MM.1S (cell line): ENCODE data around the gene SPATA13.

Experiments used
- DNase-seq: peaks from one replicate; pipeline ENCODE4 v3.0.0-alpha.2; 2015
- H2AFZ ChIP-seq: fragments of 300-600 bp; sonication (generic); 2 replicates; pipeline ENCODE4 v1.6.0; 2016; ENCODE audit warnings: antibody characterized with exemption, low read length
- H3F3A ChIP-seq: fragments of 300-600 bp; sonication (generic); 2 replicates; pipeline ENCODE4 v1.6.1; 2016; ENCODE audit warnings: mild to moderate bottlenecking, antibody characterized with exemption, low read length, moderate library complexity, mixed read lengths; ENCODE audit not compliant: insufficient read depth
- H3K27ac ChIP-seq: fragments of 300-600 bp; sonication (generic); 2 replicates; pipeline ENCODE4 v1.5.1; 2016; ENCODE audit warnings: mild to moderate bottlenecking, low read length
- H3K27me3 ChIP-seq: fragments of 300-600 bp; sonication (generic); replicated peaks from 2 replicates; pipeline ENCODE4 v1.6.0; 2016; ENCODE audit warnings: low read length; ENCODE audit not compliant: insufficient read depth
- H3K36me3 ChIP-seq: fragments of 300-600 bp; sonication (generic); replicated peaks from 2 replicates; pipeline ENCODE4 v1.6.1; 2016; ENCODE audit warnings: mild to moderate bottlenecking, low read length, mixed read lengths; ENCODE audit not compliant: insufficient read depth
- H3K4me1 ChIP-seq: fragments of 300-600 bp; sonication (generic); 2 replicates; pipeline ENCODE4 v1.6.1; 2016; ENCODE audit warnings: low read length, mixed read lengths
- H3K4me2 ChIP-seq: fragments of 300-600 bp; sonication (generic); 2 replicates; pipeline ENCODE4 v1.6.0; 2016; ENCODE audit warnings: low read depth, low read length
- H3K4me3 ChIP-seq: fragments of 300-600 bp; sonication (generic); 2 replicates; pipeline ENCODE4 v1.5.1; 2016; ENCODE audit warnings: low read length, mixed read lengths
- H3K79me2 ChIP-seq: fragments of 300-600 bp; sonication (generic); 2 replicates; pipeline ENCODE4 v1.6.1; 2016; ENCODE audit warnings: mixed run types, low read length, mixed read lengths
- H3K9ac ChIP-seq: fragments of 300-600 bp; sonication (generic); 2 replicates; pipeline ENCODE4 v1.6.1; 2016; ENCODE audit warnings: low read length, mixed read lengths
- H3K9me2 ChIP-seq: fragments of 300-600 bp; sonication (generic); replicated peaks from 2 replicates; pipeline ENCODE4 v1.6.1; 2016; ENCODE audit warnings: mild to moderate bottlenecking, low read length, mixed read lengths; ENCODE audit not compliant: insufficient read depth
- H3K9me3 ChIP-seq: fragments of 300-600 bp; sonication (generic); replicated peaks from 2 replicates; pipeline ENCODE4 v1.6.1; 2016; ENCODE audit warnings: mild to moderate bottlenecking, low read length, mixed read lengths; ENCODE audit not compliant: insufficient read depth
- H4K20me1 ChIP-seq: fragments of 300-600 bp; sonication (generic); 2 replicates; pipeline ENCODE4 v1.6.1; 2016; ENCODE audit warnings: mild to moderate bottlenecking, low read length, moderate library complexity, mixed read lengths; ENCODE audit not compliant: insufficient read depth
- EZH2 ChIP-seq: fragments of 300-600 bp; sonication (generic); optimal IDR thresholded peaks from 2 replicates; pipeline ENCODE3; 2017; ENCODE audit warnings: low read depth, mild to moderate bottlenecking, antibody characterized with exemption, low read length, mixed read lengths
- EZH2phosphoT487 ChIP-seq: fragments of 300-600 bp; sonication (generic); IDR thresholded peaks from 2 replicates; pipeline ENCODE4 v1.6.1; 2018; ENCODE audit warnings: antibody characterized with exemption, low read length
- TF ChIP-seq, protein P1 (sequence below): fragments of 300-600 bp; sonication (generic); IDR thresholded peaks from 2 replicates; pipeline ENCODE4 v1.5.1; 2016; ENCODE audit warnings: antibody characterized with exemption, low read length, mixed read lengths

Gene SPATA13

DNA sequence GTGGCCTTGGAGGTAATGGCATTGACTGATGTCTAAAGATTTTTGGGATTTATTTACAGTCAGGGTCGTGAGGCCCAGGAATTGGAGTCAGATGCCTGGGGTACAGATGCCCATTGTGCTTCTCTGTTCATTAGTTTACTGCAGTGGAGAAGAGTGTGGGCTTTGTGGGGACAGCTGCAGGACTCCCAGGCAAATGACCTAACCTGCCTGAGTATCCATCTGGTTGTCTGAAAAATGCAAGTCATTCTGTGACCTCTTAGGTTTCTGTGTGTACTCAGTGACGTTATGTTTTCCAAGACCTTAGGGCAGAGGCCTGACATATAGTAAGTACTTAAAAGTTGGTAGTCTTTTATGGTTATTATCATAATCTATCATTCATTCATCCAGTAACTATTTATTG, 60.5 kb downstream of the SPATA13 start:
- Histone ChIP-seq H2AFZ (no peak overlapping the region), H3K4me3 (no peak overlapping the region), H3K27me3 (no peaks in the 10 kb centered on the region), H3K27ac (no peak overlapping the region), H3K9me3 (no peaks in the 10 kb centered on the region), H3K9ac (no peak overlapping the region), H3K4me2 (no peak overlapping the region), H4K20me1 (no peaks in the 10 kb centered on the region), H3K4me1 (0 out of 2 replicates have a peak, but pooled peaks cover 4% of the 10 kb centered on the region), H3K36me3 (no peaks in the 10 kb centered on the region), H3K79me2 (no peaks in the 10 kb centered on the region), H3F3A (no peaks in the 10 kb centered on the region), H3K9me2 (no peaks in the 10 kb centered on the region)
- no peak for DNase-seq
- no peak for TF ChIP-seq EZH2
- TF ChIP-seq, protein P1, sequence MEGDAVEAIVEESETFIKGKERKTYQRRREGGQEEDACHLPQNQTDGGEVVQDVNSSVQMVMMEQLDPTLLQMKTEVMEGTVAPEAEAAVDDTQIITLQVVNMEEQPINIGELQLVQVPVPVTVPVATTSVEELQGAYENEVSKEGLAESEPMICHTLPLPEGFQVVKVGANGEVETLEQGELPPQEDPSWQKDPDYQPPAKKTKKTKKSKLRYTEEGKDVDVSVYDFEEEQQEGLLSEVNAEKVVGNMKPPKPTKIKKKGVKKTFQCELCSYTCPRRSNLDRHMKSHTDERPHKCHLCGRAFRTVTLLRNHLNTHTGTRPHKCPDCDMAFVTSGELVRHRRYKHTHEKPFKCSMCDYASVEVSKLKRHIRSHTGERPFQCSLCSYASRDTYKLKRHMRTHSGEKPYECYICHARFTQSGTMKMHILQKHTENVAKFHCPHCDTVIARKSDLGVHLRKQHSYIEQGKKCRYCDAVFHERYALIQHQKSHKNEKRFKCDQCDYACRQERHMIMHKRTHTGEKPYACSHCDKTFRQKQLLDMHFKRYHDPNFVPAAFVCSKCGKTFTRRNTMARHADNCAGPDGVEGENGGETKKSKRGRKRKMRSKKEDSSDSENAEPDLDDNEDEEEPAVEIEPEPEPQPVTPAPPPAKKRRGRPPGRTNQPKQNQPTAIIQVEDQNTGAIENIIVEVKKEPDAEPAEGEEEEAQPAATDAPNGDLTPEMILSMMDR = no peak
- no peak for TF ChIP-seq EZH2phosphoT487

DNA sequence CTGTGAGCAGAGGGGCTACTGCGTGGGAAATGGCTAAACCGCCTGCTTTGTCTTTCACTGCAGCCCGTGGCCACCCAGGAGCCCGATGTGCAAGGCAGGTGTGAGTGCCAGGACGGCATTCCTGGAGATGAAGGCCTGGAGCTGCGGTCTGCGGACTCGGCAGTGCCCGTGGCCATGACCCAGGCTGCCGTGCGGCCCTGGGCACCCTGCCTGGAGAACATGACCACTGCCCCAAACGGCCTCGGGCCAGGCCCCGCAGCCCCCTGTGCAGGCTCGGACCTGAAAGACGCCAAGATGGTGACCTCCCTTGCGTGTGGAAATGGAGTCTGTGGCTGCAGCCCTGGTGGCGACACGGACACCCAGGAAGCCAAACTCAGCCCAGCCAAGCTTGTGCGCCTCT, 62.2 kb downstream of the SPATA13 start:
- Histone ChIP-seq H4K20me1 (no peaks in the 10 kb centered on the region), H3K27me3 (no peaks in the 10 kb centered on the region), H2AFZ (no peak overlapping the region), H3K4me1 (no peaks in the 10 kb centered on the region), H3K4me3 (no peak overlapping the region), H3K36me3 (no peaks in the 10 kb centered on the region), H3K9me2 (no peaks in the 10 kb centered on the region), H3K79me2 (no peaks in the 10 kb centered on the region), H3K4me2 (no peak overlapping the region), H3K27ac (no peak overlapping the region), H3K9ac (no peak overlapping the region), H3K9me3 (no peaks in the 10 kb centered on the region), H3F3A (no peaks in the 10 kb centered on the region)
- DNase-seq = no peak
- TF ChIP-seq EZH2phosphoT487 (no peak), EZH2 (no peak)
- TF ChIP-seq, protein P1 = no peak

DNA sequence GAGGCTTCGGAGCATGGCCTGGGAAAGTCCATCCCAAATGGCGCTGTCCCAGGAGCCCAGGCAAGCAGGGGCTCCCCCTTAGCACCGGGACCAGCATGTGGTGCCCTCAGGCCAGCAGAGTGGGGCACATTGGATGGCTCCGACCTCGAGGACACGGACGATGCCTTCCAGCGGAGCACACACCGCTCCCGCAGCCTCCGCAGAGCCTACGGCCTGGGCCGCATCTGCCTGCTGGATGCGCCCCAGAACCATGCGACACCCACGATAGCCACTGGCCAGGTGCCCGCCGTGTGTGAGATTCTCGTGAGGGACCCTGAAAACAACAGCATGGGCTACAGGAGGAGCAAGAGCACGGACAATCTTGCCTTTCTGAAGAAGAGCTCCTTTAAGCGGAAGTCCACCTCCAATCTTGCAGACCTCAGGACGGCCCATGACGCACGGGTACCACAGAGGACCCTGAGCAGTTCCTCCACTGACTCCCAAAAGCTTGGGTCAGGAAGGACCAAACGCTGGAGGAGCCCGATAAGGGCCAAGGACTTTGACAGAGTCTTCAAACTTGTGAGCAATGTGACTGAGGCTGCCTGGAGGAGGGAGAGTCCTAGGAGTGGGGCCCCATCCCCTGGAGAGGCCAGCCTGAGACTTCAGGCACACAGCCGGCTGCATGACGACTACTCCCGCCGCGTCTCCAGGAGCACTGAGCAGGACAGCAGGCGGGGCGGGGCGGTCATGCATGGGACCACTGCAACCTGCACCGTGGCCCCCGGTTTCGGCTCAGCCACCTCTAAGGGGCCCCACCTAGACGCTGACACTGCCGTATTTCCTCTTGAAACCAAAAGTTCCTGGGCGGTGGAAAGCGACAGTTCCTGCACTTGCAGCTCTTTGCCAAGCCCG, 63.1 kb downstream of the SPATA13 start:
- H3K27ac ChIP-seq = no peak overlapping the region
- no peaks in the 10 kb centered on the region for H3F3A ChIP-seq
- no peaks in the 10 kb centered on the region for H3K27me3 ChIP-seq
- H4K20me1 ChIP-seq = no peaks in the 10 kb centered on the region
- no peak overlapping the region for H3K9ac ChIP-seq
- no peaks in the 10 kb centered on the region for H3K4me1 ChIP-seq
- TF ChIP-seq EZH2 (no peak), EZH2phosphoT487 (no peak)
- TF ChIP-seq, protein P1 = no peak
- no peak overlapping the region for H2AFZ ChIP-seq
- no peaks in the 10 kb centered on the region for H3K79me2 ChIP-seq
- H3K36me3 ChIP-seq = no peaks in the 10 kb centered on the region
- H3K4me2 ChIP-seq = no peak overlapping the region
- no peak overlapping the region for H3K4me3 ChIP-seq
- H3K9me3 ChIP-seq = no peaks in the 10 kb centered on the region
- DNase-seq = no peak
- H3K9me2 ChIP-seq = no peaks in the 10 kb centered on the region
